Astrocyte of the hippocampus (primary cell): ENCODE results near the gene SPTLC1.
A peak's percentile ranks its signal among the peaks of the same experiment; 100 is the strongest.

ENCODE experiments used
- DNase-seq: peaks from one replicate; pipeline ENCODE4 v3.0.0; 2011; ENCODE audit warnings: low read depth, low spot score

The SPTLC1 gene

DNA sequence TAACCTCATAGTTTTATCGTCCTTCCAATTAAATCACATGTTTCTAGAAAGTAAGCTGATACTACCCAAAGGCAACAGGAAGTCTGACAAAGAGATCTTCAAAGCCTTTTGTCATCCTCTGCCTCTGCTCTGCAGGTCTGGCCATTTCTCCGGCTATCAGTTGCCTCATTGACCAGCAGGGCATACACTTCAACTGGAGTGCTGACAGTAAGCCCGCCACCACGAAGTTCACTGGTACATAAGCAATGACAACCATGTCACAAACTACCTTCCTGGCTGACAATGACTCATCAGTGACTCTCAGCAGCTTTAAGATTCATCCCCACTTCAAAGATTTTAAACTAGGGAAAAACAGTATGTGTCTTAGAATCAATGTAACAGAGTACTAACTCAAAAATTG is 20.6 kb downstream of the SPTLC1 start:
- peak; percentile 16 for DNase-seq

DNA sequence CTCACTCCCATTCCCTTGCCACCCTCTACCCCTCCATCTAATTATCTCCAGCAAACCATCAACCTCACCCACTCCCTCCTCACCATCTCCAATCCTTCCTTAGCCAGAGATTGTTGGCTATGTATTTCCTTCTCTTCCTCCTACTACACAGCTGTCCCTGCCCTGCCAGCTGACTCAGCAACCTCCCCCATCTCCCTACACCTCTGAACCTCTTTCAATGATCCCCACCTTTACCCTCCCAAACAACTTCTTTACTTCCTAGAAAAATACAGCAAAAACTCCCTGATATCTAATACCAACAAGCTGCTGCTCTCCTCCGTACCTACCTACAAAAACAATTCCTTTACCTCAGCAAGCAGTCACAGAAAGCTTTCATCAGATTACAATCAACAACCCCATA is 37.3 kb downstream of the SPTLC1 start:
- no peak for DNase-seq

DNA sequence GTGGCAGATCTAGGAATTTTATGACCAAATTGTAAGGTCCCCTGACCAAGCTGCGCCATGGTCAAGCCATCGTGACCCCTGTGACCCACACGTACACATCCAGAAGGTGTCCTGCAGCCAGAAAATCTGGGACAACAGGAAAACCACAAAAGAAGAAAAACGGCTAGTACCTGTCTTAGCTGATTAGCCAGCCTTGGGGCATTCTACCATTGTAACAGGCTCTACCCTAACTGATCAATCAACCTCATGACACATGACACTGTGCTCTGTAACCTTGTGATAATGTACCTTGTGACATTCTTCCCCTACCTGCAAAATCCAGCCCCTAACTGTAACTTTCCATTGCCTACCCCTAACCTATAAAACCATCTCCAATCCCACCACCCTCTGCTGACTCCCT is 43.6 kb downstream of the SPTLC1 start:
- DNase-seq: no peak

DNA sequence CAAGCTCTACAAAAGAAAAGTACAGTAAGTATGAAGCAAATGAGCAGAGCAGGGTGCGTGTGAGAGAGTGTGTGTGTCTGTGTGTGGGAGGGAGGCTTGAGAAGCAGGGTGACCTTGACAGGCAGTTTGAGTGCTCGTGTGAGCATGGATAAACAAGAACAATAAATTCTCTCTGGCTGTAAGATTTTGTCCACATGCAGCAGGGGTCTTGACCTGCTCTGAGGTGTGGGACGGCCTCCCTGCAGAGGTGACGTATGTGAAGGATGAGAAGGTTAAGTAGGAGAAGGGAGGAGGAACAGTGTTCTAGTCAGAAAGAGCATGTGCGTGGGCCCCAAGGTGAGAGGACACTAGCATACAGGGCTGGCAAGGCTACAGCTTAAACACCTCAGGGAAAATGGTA is 49.0 kb downstream of the SPTLC1 start:
- DNase-seq: no peak

DNA sequence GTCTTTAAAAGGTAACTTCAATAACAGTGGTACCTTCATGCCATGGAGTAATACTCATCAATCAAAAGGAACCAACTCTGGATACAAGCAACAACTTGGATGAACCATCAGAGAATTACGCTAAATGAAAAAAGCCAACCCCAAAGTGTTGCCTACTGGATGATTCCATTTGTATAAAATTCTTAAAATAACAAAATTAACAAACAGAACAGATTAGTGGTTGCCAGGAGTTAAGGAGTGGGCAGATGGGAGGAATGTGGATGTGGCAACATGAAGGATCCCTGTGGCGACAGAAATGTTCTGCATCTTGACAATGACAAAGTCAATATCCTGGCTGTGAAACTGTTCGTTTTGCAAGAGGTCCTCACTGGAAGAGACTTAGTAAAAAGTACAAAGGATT is 50.5 kb downstream of the SPTLC1 start:
- peak; percentile 84 for DNase-seq

DNA sequence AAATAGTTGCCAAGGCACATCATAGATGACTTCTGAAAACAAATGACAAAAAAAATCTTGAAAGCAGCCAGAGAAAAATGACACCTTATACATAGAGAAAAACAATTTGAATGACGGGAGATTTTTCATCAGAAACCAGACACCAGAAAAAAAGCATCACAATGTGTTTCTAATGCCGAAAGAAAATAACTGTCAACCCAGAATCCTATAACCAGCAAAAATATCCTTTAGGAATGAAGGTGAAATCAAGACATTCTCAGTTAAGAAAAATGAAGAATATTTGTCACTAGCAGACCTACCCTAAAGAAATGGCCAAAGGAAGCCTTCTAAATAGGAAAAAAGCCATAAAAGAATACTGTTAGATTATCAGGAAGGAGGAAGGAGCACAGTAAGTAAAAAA is 54.0 kb downstream of the SPTLC1 start:
- no peak for DNase-seq

DNA sequence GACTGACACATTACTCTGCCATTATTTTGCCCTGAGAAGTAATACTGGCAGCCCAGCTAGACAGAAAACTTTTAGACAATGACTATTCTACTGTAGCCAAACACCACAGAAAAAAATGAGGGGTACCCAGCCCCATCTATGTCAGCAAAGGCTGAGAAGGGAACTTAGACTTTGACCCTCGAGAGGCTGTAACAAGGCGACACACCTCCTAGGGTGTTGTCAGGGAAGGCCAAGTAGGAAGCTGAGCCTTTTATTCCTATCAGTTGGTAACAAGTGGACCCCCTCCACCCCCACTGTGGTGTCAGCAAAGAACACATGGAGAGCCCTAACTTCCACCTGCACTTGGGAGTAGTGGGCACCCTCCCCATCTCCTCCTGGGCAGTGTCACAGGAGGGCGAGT is 55.6 kb downstream of the SPTLC1 start:
- no peak for DNase-seq

DNA sequence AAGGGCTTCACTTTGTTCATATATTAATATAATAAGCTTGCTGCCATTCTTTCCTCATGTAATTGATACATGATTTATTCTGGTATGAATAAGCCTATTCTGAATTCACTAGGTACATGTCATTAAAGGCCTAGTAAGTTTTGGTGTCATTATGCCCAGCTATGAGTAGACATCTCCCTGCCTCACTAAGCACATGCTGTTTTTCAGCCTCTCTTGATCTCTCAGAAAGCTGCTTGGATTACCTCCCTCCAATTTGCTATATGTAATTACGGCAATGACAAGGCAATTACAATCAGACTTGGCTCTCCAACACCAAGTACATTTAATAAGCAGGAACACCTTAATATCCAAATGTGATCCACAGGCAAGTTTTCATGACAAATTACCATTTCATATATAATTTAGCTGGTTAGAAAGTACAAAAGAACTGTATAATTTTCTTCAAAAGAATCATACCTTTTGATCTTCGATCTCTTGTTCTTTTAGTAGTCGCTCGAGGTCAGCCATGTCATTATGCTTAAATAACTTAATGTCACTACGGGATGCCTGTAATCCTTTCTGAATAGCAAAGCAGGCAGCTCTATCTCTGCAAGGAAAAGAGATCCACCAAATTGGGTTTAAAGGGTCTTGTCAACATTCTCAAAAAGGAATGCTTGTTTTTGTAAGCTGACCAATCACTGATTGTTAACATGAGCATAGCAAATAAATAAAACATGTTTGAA is 56.3 kb downstream of the SPTLC1 start:
- no peak for DNase-seq

DNA sequence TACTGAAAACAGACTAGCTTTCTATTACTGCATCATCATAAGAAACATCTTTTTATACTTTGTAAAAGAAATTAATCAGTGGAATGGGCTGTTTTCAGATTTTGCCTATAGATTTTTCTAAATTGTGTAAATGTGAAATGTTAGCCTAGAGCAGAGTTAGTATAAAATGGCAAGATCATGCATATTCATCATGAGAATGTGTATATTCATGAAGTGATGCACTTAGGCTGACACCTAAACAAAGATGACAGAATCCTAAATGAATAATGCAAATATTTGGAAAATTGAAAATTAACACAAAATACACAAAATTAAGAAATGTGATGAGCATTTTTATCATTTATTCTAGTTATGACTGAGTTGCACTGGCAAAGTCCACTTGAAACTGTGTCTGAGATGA is 57.2 kb downstream of the SPTLC1 start:
- DNase-seq: no peak

DNA sequence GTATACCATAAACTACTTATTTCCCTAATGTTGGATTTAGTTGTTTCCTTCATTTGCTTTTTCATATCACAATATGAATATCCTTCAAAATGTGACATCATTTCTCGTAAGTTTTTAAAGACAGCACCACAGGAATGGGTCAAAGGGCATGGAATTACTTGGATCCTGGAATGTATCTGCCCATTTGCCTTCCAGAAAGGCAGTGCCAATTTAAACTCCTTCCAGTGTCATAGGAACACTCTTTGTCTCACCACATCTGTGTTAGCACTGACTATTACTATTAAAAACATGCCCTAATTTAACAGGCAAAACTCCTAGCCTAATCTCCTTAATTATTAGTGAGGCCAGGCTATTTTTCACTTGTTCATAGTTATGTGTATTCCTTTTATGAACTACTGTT is 58.0 kb downstream of the SPTLC1 start:
- DNase-seq: no peak

DNA sequence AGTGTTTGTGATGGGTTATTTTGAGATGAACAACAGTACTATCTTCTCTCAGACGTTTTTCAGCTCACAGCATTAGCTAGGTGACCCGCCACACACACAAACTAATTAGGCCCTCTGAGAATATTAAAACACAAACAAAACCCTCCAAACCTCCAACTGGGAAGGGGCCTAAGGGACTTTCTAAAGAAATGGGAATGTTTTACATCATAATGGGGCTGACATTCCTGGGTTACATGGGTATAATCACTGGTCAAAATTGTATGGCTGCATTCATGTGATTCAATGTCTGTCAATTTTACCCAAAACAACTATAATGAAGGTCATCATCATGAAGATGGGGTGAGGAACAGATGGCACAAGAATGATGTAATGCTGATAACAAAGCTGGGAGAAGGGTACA is 59.6 kb downstream of the SPTLC1 start:
- peak; percentile 46 for DNase-seq

DNA sequence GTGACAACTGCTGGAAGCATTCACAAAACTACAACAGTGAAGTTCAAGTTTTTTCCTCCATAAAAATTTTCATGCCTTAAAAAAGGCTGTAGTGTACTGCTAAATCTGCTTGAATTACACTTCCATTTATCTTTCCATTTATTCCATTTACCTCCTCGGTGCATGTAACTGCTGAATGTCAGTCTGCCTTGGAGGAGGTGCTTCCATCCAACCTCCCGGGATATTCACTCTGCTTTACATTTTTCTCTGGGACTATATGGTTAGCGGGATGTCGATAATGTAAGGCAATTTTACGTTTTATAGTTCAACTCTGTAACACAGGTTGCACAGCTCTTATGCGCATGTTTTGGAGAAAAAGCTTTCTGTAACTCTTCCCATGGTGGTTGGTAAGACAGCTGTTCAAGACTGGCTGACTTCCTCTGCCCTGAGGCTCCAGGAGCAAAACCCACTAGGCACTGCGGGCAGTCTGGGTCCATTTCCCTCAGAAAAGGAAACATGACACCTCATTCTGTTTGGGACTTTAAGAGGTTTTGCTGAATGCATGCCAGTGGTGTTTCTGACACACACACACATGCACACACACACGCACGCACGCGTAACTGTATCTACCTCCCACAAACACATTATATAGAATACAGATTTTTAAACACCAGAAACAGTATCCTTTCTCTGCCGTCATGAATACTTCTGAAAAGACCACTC is 66.1 kb downstream of the SPTLC1 start:
- no peak for DNase-seq

DNA sequence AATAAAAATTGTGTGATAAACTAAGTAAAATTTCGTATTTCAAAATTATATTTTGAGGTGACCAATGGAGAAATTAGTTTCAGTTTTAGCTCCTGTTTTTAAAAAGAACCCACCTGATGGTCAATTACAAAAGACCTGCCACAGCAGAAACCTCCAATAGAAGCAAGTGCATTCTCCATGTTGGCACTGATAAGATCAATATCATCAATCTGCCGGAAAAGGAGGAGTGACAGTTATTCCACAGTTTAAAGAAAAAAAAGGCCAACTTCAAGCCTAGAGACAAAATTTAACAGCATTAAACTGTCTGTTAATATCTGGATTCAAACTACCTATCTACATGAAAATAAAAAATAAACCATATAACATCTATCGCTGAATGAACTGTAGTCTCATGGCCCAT is 67.7 kb downstream of the SPTLC1 start:
- DNase-seq: no peak

DNA sequence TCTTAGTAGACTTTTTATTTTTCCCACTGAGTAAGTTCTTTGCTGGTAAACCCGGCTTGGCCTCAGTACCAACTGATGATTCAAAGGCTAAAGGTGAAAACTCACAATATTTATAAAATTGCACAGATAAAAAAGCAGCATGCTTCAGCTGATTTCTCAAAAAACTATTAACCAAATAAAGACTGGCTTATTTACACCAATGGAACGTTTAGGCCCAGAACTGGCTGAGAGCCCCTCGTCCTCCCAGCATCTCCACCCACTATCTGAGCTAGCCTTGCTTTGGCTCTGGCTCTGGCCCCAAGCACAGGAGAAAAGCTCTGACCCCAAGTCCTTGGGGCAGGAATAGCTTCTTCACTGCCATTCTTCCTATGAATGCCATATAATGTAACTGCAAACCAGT is 68.5 kb downstream of the SPTLC1 start:
- no peak for DNase-seq

DNA sequence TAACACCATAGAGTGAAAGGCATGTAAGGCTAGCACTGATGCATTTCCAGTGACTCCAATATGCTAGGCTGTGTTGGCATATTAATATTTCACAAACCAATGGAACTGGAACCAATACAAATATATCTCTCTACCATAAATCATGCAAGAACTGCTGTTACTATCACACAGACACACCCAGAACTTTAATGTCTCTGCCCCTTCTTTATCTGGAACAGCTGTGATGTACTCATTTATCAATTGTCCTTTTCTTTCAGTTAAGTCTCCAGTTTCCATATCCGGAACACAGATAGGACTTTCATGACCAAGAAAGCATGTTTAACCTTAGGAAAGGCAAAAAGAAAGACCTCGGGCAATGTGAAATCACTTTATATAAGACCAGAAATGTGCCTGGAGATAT is 70.3 kb downstream of the SPTLC1 start:
- no peak for DNase-seq

DNA sequence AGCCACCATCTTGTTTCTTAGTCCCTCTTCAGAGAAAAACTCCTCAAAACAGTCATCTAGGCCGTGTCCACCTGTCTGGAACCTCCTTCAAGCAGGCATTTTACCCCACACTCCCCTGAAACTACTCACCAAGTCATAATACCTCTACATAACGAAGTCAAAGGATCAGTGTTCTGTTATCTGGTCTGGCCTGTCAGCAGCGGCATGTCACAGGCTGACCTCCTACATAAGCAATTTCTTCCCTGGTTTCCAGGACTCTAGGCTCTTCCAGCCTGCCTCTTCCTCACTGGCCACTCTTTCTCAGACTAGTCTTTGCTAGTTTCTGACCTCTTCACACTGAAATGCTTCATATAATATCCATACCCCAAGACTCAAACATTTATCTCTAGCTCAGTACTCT is 72.2 kb downstream of the SPTLC1 start:
- DNase-seq: no peak

DNA sequence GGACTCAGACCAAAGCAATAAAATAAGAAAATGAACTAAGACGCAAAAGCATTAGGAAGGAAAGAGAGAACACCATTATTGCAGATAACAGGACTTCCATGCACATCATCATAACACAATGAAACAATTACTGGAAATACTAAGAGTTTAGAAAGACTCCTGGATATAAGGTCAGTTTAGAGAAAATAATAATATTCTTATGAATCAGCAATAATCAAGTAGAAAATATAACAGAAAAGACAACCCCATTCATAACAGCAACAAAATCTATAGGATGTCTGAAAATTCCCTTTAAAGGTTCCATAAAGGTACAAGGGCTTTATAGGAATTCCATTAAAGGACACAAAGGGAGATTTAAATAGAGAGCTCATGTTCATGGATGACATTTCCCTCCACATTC is 73.0 kb downstream of the SPTLC1 start:
- no peak for DNase-seq

DNA sequence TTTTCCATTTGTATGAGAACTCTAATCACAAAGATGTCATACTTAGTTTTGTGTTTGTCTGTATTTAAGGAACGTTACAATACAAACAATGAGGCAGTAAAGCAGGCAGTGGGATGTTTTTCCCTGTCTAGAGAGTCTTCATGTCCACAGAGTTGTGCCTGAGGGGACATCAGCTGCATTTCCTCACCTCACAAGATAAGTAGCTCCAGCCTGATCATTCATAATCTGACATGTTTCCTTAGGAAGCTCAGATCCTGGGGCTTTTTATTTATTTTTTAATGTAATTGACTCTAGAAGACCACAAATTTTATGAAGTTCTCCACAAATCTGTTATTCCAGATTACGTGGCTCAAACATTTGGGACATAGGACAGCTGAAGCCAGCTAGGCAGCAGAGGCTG is 78.5 kb downstream of the SPTLC1 start:
- DNase-seq: no peak

DNA sequence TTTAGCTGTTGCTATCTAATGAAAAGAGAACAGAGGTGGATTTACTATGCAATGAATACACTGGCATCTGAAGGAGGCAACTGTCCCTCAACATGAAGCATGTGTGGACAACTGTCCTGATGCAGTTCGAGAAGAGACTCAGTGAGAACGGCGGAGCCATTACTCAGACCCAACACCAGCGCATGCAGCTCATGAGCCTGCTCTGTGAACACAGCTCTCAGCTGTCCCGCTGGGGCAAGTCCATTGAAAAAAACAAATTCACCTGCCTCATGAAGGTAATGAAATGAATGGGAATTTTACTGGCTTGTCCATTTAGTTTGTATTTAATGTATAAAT is 78.8 kb downstream of the SPTLC1 start:
- DNase-seq: no peak

DNA sequence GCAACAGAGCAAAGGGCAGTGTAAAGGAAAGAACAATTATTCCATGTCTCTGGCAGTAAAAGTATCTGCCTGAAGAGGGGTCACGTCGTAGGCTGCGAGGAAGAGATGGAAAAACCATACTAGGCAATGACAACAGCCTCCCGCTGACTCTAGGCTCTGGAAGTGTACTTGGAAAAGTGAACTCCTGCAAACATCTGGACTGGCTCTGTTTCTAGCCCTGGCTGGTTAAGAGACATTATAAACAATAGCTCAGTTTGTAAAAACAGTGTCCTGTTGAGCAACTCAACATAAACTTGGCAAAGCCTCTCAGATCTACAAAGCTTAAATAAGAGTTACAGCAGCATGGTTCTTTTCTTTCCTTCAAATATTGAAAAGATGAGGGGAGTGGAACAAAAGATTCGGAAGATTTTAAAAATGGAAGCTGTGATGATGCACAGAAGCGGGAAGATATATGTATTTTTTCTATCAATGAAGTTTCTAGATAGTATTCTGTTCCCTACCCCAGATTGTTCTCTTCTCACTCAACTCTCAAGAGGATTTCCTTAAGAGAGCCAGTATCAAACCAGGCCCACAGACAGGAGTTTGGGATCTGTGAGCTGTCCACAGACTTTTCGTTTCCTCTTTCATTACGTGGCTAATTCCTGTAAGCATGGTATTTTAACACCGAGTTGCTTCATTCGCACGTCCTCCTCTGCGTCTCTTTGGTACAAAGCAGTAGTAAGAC is 79.4 kb downstream of the SPTLC1 start:
- no peak for DNase-seq

DNA sequence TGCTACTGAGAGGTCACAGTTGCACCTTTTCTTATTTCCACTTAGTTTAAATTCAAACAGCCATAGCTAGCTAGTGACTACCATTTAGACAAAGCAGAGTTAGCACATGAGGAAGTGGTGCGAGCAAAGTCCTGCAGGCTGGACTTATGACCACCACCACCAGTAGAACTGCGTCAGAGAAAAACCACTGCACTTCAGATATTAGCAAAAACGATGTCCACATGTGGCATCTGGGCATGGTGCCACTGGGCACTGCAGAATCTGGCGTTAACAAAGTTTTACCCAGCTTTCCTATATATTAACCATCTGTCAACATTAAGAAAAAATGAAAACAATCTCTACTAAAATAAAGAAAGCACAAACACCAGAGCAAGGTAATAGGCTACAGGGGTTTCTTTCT is 80.1 kb downstream of the SPTLC1 start:
- DNase-seq: no peak

DNA sequence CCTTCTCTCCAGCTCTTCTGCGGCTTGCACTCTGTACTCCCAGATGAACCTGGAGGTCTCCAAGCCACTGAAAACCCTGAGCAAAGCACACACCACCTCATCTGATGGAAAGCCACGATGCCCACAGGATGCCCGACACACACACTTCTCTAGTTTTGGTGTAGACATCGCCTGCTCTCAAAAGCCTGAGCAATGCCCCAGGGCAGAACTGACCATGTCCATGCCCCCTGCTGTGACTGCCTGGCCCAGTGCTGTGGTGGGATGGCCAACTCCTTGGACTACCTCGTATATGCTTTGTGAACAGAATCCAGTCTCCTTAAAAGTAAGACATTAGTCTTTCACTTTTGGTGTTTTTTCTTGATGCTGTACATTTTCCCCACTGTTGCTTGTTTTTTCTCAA is 81.2 kb downstream of the SPTLC1 start:
- DNase-seq: no peak

DNA sequence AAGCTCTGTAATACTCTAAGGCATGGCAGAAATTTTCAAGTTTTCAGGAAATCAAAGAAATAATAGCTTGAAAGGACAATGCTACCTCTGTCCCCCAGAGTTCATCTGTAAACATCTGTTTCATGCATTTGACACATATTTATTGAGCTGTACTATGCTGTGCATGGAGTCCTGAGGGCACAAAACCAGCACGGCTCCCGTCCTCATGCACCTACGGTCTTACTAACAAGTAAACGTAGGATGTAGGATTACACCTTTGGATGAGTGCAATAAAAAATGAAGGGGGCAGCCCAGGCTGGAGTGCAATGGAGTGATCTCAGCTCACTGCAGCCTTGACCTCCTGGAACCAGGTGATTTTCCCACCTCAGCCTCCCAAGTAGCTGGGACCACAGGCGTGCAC is 81.9 kb downstream of the SPTLC1 start:
- no peak for DNase-seq
